ENCODE measurements around the gene UBE2D4. TPM values are rescaled to one million over a fixed set of nuclear protein-coding genes. Genes with fewer than 3 reads are reported as not detected.
"Not testable (repeated sequence)": the region's sequence is repeated elsewhere in the genome, so short reads cannot be mapped to it uniquely, and the experiment has no call there.

UBE2D4 gene
- 14.3 and 20.9 TPM in 2 replicates for polyA plus RNA-seq (2014; cell fraction: cytosol; rRNA removed)
- polyA plus RNA-seq (2014; cell fraction: nucleus; rRNA removed) = 1.9 and 13.7 TPM in 2 replicates

DNA sequence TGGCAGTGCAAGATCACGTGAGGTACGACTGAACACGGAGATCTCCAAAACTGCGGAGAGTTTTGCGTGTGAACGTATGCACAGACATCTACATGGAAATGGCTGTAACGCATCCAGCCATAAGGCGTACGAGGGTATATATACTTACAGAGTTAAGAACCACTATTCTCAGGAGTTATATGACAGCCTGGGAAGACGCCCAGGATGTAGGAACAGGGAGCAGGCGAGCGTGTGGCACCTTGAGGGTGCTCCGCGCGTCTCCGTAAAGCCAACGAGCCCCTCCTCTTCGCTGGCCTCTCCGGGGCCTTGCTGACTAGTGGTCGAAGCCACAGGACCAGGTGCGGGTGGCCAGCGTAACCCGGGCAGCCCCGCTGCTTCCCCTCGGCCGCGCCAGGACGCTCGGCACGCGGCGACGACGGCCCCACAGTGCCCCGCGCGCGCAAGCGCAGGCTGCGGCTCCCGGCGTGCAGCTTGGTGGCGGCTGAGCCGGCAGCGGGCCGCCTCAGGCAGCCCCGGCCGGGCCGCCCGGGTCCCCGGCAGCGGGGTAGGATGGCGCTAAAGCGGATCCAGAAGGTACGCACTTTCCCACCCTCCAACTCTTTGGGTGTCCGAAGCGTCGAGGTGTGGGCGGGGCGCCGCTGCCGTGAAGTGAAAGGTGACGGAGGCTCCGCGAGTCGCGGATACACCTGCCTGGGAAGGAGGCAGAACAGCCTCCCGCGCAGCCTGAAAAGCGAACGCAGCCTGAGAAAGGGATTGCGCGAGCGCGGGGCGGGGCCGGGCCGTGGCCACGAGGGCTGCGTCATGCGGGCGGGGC lies at the start of gene UBE2D4:
UBE2D4 (plus strand) TSS at position 453 of the 814 bp plus-strand sequence; CDS start at position 550, 97 bp downstream.
- peak; percentile 83 for DNase-seq (ENCODE audit: low spot score)

DNA sequence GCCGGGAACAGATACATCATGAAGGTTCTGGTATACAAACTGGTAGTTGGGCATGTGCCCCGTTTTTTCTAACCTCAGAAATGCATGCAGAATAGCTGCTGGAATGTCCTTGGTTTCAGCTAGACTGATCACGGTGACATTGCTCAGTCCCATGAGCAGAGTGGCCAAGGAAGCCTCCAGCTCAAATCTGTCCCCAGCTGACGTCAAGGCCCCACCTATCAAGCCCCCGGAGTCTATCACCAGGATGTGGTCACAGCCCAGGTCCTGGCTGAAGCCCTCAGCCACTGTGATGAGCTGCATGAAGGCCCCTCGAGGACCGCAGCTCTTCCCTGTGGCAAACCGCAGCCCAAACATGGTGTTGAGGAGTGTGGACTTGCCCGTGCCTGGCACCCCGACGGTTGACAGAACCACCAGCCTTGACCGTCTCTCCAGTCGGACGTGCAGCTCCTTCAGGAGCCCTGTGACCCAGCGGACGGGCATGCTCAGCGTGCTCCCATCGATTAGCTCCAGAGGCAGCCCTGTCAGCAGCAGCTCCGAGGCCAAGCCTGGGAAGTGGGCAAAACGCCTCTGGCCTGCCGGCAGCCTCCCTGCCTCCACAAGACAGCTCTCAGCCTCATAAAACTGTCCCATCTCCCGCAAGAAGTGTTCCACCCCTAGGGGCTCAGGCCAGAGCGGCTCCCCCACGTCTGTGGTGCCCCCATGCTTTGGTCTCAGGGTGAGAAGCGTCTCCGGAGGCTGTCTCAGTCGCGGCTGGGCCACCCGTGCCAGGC lies 49.1 kb upstream of the UBE2D4 start:
- no peak for DNase-seq (ENCODE audit: low spot score)

DNA sequence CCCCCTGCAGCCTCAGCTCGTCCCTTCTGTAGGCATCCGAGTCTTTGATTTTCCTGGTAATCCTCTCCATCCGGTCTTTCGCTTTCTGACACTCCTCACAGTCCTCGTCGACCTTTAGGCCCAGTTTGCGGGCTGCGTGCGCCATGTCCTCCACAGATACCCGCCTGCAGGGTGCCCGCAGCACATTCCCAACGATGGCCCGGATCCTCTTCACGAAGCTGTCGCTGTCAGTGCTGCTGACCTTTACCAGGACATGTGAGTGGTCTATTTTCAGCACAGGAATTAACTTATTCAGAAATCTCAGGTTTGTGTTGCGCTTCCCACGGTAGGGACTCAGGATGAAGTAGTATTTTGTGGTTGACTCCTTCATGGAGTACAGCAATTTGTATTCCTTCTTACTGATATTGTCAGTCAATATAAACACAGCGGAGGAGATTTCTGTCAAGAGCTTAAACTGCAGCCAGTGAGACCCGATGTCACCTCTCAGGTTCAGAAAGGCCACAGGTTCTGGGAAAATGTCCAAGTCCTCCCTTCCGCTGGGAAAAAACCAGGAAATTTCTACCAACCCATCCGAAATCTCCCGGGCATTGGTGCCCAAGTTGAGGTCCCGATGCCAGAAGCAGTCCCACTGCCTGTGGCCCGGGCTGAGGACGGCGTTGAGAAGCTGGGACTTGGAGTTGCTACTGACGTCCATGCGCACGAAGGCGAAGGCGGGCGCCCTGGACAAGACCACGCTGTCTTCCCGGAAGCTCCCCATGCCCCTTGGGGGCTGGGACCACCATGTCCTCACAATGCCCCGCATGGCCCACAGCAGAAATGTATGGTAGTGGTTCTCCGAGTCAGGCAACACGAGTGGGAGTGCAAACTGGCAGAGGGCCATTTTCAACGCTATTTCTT lies 48.0 kb upstream of the UBE2D4 start:
- no peak for DNase-seq (ENCODE audit: low spot score)

DNA sequence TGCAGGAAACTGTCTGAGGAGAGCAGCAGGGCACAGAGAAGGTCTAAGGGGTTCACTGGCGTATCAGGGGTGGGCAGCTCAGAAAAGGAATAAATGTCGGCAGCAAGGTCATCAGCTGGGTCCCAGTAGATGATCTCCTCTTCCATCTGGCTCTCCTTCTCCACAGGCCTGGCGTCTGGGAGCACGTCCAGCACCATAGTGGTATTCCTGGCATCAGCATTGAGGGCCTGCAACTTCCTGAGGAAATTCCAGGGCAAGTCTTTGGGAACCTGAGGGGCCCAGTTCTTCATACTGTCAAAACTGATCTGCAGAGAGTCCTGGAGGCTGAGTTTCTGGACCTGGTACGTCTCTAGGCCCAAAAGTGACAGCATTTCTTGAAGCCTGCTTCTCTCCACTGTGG lies 47.4 kb upstream of the UBE2D4 start:
- no peak for DNase-seq (ENCODE audit: low spot score)

DNA sequence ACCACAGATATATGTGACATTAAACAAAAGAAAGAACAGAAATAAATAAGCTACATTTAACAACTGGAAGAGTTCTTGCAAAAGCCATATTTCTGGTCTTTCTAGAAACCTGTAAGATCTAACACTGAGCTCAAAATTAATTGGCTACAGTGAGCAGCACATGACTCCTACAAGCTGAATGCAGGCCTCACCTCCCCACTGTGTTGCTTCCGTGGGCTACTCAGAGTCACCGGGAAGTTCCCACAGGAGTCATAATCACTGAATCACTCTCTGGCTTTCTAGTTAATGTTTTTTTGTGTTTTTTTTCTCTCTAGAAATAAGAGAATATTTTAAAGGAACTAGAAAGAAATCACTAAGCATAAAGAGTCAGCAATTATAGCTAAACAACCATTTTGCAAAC lies 46.8 kb upstream of the UBE2D4 start:
- no peak for DNase-seq (ENCODE audit: low spot score)

DNA sequence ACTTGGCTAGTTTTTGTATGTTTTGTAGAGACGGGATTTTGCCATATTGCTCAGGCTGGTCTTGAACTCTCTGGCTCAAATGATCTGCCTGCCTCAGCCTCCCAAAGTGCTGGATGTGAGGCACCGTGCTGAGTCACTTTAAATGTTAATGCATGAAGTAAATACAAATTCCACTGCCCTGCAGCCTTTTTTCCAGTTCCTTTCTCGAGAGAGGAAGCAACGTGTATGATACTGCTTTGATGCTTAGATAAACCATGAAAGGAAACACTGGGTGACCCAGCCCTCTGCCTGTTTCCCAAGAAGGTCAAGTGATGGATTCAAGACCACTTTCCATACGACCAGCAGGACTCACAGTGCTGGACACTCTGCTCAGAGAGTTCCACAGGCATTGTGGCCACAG lies 45.6 kb upstream of the UBE2D4 start:
- no peak for DNase-seq (ENCODE audit: low spot score)

DNA sequence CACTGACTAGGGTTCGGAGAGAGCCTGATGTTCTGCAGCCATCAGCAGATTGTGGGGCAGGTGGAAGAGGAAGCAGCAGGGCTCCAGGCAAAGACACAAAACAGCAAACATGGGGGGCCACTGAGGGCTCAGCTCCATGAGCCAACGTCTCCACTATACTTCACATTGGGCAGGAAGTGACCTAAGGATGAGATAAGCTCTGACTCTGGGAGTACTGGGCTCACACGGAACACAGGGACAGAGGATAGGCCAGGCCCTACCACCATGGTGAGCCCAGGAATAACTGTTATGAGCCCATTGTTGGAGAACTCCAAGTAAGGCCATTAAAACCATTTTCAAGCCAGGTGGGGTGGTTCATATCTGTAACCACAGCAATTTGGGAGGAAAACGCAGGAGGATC lies 42.0 kb upstream of the UBE2D4 start:
- DNase-seq (ENCODE audit: low spot score) = no peak

DNA sequence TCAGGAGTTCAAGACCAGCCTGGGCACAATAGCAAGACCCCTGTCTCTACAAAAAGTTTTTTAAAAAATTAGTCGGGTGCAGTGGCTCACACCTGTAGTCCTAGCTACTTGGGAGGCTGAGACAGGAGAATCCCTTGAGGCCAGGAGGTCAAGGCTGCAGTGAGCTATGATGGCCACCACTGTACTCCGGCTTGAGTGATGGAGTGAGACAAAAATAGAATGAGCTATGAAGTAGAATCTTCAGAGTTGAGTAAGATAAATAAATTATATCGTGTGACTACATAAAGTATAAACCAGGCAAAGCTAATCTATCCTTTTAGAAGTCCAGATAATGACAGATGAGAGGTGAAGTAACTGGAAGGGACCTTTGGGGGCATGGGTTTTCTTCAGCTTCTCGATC lies 41.6 kb upstream of the UBE2D4 start:
- no peak for DNase-seq (ENCODE audit: low spot score)

DNA sequence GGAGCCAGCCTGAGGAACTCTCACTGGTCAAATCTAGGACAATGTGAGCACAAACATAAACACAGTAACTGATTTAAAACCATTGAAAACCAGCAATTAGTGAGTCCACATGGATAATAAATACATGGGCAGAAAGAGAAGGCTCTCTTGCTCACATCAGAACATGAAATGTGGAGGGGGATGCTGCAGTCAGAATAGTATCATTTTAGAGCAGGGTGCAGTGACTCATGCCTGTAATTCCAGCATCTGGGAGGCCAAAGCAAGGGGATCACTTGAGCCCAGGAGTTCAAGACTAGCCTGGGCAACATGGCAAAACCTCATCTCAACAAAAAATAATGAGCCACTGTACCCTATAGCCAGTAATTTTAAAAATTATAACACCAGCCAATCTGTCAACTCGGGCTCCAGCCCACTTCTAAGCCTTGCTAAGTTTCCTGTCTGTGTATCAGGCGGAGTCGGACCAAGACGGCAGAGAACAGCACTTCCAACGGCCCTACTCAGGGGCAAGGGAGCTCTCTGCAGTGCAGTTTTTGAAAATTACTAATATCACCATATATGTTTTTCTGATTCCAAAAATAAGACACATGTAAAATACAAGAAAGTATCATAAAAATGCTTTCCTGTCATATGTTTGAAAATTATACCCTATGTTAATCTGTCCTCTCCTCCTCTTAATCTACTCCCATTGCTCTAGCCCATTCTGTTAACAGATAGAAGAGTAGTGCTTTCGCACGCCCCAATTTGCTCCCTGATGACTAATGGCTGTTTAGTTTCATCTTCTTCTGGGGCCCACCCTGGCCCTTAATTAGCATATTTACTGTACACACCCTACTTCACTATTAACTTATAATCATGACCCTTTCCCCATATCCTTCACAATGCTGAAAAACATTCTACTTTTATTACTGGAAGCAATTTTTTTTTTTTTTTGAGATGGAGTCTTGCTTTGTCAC lies 37.0 kb upstream of the UBE2D4 start:
- DNase-seq (ENCODE audit: low spot score) = no peak

DNA sequence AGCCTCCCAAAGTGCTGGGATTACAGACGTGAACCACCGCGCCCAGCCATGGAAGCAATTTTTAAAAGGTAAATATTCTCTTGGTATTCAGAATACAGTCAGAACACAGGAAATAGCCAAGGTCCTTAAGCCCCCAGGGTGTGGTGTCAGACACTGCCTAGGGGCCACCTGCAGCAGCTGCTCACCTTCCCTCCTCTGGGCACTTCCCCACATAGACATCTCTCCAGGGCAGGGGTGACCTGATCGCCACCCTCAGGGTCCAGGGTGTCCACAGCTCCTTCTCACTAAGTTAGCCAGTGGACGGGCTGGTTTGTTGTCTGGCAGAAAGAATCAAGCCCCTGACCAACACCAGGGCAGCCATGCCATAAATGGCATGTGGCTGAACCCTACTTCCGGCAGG lies 35.8 kb upstream of the UBE2D4 start:
- DNase-seq (ENCODE audit: low spot score) = no peak

DNA sequence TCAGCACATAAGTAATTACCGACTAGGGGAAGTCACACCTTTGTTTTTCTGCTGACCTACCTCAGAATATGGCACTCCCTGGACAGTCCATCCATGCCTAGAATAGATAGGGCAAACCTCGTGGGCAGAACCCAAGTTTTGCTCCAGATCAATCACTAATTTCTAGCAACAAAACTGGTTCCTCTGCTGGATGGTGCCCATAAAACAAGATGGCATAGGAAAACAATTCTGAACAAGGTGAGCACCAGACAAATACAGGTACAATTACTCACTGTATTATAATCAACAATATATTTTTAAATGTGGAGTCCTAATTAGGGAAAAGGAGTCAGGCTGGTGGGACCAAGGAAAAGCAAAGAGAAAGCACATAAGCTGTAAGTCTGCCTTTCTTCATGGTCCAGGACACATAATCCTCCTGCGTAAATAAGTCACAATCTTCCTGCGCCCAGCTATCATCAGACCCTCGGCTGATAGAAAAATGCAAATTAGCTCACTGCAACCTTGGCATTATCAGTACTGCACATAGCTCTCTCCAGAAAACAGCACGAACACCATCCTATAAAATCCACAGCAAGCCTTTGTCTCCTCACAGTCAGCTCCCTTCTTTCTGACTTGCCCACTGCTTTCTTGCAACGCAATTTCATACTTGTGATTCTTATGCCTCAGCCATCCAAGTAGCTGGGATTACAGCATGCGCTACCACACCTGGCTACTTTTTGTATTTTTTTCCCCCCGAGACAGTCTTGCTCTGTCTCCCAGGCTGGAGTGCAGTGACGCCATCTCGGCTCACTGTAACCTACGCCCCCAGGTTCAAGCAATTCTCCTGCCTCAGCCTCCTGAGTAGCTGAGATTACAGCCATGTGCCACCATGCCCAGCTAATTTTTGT lies 34.9 kb upstream of the UBE2D4 start:
- no peak for DNase-seq (ENCODE audit: low spot score)

DNA sequence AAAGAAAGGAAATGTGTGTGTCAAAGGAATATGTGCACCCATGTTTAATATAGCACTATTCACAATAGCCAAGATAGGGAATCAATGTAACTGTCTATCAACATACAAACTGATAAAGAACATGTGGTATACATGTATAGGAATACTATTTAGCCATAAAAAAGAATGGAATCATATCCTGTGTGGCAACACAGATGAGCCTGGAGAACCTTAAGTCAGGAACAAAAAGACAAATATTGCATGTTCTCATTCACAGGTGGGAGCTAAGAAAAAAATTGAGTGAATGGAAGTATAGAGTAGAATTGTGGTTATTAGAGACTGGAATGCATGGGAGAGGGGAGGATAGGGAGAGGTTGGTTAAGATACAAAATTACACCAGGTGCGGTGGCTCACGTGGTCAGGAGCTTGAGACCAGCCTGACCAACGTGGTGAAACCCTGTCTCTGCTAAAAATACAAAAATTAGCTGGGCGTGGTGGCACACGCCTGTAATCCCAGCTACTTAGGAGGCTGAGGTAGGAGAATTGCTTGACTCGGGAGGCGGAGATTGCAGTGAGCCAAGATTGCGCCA lies 30.3 kb upstream of the UBE2D4 start:
- no peak for DNase-seq (ENCODE audit: low spot score)

DNA sequence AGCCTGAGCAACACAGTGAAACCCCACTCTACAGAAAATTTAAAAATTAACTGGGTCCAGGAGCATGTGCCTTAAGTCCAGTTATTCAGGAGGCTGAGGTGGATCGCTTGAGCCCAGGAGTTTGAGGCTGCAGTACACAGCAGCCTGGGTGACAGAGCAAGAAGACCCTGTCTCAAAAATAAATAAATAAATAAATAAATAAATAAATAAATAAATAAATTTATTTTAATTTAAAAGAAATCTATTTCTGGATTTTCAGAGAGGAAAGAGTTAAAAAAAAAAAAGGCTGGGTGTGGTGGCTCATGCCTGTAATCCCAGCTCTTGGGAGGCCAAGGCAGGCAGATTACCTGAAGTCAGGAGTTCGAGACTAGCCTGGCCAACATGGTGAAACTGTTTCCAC lies 27.7 kb upstream of the UBE2D4 start:
- DNase-seq (ENCODE audit: low spot score) = not testable (repeated sequence)

DNA sequence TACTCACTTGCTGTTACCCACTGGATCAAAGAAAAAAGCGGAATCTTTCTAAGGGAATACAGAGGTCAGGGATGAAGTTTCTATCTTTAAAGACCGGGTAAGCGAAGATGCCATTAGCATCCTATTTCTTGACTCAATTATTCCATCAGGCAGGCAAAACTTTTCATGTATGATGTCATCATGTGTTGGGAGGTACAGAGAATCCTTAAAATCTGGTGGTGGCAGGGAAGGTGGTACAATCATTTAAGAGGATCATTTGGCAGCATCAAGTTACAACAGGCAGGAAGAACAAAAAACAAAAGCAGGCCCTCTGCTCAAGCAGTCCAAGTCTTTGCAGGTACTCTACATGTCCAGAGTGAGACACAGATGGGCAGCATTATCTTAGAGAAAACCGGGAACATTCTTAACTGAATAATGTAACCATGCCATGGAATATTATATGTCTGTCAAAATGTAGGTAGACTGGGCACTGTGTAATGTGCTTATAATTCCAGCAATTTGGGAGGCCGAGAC lies 23.6 kb upstream of the UBE2D4 start:
- DNase-seq (ENCODE audit: low spot score) = no peak

DNA sequence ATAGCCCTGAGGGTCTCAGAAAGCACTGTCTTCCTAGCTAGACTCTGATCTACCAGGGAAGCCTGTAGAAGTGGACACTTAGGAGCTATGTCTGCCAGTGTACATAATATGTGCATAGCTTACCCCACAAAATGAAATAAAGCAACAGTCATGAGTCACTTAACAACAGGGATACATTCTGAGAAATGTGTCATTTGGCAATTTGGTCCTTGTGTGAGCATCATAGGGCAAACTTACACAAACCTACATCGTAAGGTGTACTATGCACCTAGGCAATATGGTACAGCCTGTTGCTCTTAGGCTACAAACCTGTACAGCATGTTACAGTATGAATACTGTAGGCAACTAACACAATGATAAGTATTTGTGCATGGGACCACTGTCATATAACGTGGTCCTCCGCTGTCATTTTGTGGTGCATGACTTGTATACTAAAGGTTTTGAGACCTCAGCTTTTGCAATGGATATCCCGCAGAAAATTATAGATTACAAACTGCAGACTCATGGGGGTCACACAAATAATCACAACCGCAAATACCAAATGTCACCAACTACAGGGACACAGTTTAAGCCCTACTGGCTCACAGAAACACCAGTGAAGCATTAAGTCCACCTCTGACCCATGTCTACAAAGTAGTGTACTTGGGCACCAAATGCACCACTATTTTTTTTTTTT lies 21.6 kb upstream of the UBE2D4 start:
- no peak for DNase-seq (ENCODE audit: low spot score)

DNA sequence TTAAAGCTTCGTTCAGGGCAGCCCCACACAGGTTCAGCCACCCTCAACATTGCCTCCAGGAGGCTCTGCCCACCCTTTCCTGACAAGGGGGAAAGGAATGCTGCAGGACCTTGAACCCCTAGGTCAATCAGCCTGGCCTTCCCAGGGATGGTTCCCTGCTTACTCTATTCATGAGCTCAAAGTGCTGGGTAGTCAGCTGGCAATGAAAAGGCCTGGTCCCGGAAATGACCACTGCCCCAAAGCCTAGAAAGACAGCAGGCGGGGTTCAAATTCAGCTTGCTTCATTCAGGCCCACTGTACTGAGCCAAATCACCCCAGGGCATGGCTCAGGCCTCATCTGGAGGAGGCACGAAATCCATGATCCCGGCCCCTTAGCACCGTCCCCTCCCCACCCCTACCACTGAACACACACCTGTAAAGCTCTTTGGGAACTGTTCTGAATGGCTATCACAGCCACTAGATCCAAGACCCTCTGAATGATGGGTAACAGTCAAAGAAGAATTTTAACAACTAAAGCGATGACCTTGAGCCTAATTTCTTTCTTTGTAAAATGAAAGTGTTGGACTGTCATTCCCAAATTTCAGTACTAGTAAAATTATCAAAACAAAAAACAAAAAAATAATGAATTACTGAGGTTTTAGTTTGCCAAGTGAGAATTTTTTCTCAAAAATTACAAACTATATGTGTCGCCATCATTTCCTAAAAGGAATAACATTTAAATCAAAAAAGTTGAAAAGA lies 20.9 kb upstream of the UBE2D4 start:
- DNase-seq (ENCODE audit: low spot score) = no peak

DNA sequence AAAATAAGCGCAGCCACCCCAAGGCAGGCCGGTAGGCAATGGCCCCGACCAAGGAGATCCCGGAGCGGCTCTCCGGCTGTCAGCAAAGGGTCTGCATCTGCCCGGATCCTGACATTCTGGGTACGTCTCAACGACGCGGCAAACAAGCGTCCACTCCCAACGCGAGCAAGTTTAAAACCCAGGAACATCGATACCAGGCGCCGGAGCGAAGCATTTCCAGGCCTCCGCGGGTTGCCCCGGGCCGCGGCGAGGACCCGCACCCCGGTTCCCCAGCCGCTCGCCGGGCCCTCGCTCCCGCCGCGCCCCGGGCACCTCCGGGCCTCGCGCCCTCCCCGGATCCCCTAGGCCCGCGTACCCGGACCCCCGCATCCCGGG lies 20.3 kb upstream of the UBE2D4 start:
- DNase-seq (ENCODE audit: low spot score) = peak; percentile 54
